HG03060 (cell line): ENCODE results near the gene SMAD1.
"Not testable (repeated sequence)": the region's sequence is repeated elsewhere in the genome, so short reads cannot be mapped to it uniquely, and the experiment has no call there.

ENCODE experiments used
- ATAC-seq: cut with Tn5 transposase; IDR thresholded peaks from one replicate; pipeline ENCODE4 v1.9.1; 2021; ENCODE audit warnings: low read depth, moderate number of reproducible peaks; ENCODE audit not compliant: unreplicated experiment

Gene SMAD1

DNA sequence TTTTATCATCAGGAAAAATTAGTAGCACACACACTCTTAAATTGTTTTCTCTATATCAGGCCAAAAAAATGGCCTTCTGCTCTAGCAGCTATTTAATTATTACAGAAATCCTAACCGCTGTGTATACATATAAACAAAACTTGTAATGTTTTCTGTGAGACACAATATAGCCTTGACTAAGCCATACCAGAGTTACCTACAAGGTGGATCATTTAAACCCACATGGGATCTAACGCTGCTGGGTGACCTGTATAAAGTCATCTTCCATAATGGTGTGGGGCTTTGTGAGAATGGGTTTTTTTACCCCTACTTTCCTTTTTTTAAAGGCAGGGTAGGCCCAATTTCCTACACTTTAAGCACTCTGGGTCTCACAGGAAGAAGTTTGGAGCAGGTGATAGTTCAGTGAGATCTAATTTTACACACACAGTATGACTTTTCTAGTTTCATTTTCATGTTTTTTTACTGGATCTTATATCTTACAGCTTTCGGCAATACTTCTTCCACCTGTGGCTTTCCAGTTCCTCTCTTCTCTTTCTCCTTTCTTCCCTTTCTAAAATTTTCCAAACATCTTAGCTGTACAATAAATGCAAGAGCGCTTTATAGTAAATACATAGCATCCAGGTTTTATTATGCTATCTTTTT is 70.6 kb downstream of the SMAD1 start:
- ATAC-seq = peak; percentile 45

DNA sequence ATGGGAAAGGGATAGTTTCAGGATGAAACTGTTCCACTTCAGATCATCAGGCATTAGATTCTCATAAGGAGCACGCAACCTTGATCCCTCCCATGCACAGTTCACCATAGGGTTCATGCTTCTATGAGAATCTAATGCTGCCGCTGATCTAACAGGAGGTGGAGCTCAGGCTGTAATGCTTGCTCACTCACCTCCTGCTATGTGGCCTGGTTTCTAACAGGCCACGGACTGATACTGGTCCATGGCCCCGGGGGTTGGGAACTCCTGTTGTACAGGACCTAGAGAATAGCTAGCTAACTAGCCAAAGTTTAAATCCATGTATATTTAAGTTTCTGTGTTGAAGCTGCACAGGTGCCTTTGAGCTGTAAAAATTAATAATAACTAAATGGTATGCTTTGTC is 71.7 kb downstream of the SMAD1 start:
- ATAC-seq = no peak

DNA sequence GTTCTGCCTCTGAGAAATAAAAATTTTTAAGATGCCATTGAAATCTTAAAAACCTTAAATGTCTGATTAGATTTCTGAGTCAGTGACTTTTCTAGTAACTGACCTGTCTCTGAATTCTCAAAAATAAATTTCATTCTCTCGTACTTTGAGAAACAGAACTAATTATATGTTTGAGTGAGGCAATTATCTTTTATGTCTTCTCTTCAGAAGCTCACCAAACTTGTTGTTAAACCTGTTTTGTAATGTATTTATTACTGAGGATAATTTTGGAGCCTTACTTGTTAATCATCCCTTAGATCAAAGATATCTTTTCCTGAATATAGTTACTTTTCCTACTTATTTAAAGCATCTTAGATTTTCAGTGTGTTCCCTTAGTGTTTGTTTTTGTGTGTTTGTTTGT is 73.0 kb downstream of the SMAD1 start:
- no peak for ATAC-seq

DNA sequence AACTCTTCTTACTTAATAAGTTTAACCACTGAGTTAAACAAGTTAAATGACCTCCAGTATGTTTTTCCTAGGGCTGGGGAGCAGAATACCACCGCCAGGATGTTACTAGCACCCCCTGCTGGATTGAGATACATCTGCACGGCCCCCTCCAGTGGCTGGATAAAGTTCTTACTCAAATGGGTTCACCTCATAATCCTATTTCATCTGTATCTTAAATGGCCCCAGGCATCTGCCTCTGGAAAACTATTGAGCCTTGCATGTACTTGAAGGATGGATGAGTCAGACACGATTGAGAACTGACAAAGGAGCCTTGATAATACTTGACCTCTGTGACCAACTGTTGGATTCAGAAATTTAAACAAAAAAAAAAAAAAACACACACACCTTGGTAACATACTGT is 76.1 kb downstream of the SMAD1 start:
- peak; percentile 61 for ATAC-seq

DNA sequence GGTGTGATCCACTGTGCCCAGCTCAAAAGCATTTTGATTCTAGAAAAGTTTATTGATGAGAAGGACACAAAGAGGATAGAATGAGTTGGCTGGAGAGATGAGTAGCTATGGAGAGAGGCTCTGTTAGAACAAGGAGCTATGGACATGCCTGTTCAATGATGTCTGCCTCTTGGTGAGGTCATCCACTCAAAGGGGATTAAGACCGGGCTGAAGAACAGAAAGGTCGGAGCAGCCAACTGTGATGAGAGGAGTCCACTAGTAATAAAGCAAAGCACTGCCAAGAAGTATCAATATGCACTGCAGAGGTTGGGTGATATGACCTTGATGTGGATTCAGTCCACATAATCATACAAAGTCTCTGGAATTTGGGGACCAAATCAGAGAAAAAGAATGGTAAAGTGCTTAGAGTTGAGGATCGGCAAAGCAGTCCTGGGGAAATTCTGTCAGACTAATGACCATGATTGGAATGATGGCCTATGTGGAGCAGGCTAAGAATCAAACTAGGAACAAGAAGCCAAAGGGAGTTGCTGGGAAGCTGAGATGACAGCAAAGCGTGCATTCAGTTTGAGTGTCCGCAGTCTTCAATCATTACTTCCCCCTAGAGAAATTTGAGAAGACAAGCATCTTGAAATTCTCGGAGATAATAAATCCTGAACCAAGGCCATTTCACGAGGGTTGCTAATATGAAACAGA is 81.8 kb downstream of the SMAD1 start:
- no peak for ATAC-seq

DNA sequence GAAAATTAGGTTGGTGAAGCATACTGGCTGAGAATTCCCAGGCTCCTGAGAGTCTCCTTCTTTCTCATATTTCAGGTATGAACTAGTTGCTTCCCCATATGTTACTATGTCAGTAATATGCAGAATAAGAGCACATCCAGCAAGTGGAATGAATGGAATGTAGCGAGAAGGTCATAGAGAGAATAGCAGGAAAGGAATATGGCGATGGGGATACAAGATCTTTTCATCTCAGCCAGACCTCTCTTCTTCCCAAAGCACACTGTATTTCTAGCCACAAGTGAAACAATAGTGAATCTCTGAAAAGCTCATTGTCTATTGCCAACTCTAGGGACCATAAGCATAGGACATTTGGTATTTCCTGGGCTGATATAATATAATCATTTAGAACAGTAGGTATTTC is 82.9 kb downstream of the SMAD1 start:
- ATAC-seq = no peak

DNA sequence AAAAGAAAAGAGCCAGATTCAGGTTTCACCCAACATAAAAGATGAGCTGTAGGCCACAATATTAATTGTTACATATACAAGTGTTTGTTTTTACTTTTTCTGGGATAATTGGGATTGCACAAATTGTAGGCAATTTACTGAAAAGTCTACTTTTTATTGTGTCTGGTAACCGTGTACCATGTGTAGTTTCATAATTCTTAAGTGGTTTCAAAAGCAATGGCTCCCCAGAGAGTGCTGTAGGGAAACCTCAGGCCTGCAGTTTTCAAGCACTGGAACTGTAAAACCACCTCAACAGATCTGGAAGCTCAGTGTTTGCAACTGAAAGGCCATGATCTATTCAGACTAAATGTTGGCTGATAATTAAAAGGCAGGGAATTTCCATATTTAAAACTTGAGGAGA is 83.7 kb downstream of the SMAD1 start:
- ATAC-seq = no peak

DNA sequence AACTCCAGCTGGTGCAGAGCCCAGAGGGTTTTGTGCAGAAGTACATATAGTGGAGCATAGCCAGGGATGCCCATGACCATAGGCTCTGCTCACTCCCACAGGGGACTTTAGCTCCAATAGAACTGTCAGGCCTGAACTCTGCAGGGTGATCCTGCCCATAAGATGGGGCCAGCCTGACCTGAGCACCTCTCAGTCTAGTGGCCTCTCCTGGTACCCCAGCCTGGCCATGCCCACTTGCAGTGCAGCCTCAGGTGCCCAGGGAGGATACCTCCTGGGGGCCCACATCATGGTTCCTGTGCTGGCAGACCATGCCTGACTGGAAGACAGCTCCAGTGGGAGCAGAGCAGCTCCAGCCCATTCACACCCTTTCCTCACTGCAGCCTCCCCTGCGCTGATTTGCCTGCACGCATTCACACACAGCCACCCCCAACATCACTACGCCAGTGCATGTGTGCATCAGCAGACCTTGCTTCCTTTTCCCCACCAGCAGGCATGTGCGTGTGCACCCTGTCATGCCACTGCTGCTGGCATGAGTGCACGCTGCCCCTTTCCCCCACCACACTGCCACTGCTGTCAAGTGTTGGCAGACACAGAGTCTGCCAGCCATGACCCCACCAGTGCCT is 84.5 kb downstream of the SMAD1 start:
- ATAC-seq = no peak

DNA sequence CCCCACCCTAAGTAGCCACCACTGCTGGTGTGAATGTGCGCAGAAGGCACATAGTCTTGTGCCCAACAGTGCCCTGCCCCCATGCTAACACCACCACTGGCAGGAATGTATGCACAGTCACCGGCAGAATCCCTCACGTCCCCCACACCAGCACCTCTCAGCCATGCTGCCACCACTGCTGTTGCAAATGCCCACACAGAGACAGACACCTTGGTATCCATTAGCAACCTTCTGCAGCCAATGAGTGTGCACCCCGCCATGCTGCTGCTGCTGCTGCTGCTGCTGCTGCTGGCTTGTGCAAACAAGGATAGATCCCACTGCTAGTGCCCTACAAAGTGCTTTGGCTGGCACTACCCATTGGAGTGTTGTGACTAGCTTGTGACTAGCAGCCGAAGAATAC is 85.1 kb downstream of the SMAD1 start:
- no peak for ATAC-seq

DNA sequence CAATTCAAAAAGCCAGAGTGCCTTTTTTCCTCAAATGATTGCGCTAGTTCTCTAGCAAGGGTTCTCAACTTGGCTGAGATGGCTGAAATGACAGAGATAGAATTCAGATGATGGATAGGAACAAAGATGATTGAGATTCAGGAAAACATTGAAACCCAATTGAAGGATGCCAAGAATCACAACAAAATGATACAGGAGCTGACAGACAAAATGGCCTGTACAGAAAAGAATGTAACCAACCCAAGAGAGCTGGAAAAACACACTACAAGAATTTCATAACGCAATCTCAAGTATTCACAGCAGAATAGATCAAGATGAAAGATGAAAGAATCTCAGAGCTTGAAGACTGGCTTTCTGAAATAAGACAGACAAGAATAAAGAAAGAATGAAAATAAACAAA is 85.9 kb downstream of the SMAD1 start:
- no peak for ATAC-seq

DNA sequence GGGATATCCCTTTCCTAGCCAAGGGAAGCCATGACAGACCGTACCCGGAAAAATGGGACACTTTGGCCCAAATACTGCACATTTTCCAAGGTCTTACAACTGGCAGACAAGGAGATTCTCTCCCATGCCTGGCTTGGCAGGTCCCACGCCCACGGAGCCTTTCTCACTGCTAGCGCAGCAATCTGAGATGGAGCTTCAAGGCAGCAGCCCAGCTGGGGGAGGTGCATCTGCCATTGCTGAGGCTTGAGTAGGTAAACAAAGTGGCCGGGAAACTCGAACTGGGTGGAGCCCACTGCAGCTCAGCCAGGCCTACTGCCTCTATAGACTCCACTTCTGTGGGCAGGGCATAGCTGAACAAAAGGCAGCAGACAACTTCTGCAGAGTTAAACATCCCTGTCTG is 92.9 kb downstream of the SMAD1 start:
- ATAC-seq = not testable (repeated sequence)

DNA sequence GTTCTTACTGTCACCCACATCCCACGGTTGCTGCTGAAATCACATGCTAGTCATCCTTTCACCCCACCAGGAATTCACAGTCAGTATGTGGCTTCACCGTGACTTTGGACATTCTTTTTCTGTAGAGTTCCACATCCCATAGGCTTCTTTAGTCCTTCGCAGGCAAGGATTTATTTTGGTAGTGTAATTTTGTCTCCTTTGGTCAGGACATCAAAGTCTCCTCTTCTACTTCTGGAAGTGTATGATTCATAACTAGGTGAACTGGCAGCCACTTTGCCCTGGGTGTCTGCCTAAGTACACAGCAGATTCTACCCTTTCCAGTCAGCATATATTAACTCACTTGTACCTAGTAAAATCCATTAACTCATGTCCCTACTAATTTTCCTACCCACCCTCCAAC is 99.3 kb downstream of the SMAD1 start:
- no peak for ATAC-seq

DNA sequence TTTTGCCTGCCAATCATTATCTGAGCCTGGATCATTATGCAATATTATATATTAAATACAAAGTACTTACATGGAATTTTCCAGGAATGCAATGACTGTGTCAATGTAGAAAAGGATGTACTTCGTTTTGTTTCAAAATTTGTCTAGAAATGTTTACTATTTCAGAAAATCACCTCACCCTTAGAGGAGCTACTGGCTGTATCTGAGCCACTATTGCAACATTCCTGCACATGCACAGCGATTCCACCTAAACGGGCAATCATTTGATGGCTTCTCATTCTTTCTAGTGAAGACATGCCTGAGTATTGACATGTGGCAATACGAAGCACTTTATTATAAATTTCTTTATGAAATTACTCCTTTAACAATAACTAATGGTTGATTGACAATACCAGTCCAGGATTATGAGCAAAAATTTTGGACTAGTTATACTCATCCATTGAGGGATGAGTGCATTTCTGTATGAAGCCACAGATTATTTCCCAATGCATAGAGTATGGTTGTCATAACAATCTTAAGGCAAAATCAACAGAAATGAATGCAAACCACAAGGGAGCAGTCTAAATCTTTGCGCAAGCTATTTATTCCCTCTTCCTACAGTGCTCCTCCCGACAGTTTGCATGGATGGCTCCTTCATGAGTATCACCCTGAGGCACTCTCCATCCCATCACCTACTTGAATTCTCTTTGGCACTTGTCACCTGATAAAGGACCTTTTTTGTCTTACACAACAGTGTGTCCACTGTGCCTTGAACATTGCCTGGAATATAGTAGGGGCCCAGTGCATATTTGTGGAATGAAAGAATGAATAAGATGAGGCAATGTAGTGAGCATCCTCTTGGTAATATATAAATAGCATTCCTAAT is 101.8 kb downstream of the SMAD1 start:
- ATAC-seq = no peak

DNA sequence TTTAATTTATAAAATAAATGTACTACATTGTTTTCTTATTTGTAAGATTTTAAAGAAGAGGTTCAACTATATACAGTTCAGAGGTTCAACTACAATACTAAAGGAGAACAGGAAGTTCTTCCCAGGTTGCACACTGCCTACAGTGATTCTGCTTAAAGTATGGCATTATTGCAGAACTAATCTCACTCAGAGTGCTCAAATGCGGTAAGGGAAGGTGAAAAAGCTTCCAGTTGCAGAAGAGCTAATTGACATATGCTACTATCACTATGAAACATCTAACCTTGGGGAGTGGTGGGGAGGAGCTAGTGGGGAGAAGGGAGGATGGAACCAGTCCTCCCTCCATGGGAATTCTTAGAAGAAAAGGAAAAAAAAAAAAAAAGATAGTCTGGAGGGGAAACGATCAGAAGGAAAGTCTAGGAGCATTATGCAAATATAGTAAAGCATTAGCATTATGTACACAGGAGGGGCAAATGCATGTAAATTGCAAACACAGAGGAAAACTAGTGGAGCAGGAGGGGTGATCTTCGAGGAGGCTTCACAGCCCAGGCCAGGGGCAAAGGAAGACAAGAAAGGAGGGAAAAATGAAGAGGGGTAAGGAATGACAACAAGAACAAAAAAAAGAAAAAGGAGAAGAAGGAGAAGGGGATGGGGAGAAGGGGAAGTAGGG is 105.6 kb downstream of the SMAD1 start:
- ATAC-seq = no peak

DNA sequence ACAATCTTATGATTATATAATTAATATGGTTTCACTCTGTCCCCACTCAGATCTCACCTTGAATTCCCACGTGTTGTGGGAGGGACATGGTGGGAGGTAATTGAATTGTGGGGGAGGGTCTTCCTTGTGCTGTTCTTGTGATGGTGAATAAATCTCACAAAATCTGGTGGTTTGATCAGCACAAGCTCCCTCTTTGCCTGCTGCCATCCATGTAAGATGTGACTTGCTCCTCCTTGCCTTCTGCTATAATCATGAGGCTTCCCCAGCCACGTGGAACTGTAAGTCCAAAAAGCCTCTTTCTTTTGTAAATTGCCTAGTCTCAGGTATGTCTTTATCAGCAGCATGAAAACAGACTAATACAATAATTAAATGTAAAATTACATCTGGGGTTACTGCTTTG is 107.7 kb downstream of the SMAD1 start:
- not testable (repeated sequence) for ATAC-seq

DNA sequence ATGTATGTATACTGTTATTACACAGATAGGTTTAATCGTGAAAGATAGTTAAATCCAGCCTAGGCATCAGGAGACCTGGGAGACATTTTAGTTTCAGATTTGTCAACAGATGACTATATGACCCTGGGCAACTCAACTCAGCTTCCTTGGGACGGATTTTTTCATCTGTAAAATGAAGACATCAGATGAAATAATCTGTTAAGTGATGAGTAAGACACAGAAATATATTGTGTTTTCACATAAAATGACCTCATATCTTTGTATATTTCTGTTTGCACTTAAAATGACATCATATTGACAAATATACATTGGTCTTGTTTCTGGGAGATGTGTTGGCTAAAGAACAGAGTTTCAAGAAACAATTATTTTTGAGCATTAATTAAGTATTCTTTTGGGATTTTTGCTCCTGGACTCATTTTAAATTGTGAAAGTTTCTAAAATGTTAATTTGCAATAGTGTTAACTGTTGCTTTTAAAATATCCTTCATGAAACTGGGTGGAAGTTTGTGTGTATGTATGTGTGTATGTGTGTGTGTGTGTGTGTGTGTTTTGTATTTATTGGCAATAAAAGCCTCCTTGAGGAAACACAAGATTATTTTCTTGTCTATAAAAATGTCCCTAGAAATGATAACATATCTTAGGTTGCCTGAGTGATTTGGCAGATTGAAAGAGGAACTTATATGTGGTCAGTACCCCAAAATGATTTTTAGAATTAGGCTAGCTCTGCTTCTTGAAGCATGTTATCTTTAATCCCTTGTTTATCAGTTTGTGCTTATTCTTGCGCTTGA is 108.5 kb downstream of the SMAD1 start:
- no peak for ATAC-seq

DNA sequence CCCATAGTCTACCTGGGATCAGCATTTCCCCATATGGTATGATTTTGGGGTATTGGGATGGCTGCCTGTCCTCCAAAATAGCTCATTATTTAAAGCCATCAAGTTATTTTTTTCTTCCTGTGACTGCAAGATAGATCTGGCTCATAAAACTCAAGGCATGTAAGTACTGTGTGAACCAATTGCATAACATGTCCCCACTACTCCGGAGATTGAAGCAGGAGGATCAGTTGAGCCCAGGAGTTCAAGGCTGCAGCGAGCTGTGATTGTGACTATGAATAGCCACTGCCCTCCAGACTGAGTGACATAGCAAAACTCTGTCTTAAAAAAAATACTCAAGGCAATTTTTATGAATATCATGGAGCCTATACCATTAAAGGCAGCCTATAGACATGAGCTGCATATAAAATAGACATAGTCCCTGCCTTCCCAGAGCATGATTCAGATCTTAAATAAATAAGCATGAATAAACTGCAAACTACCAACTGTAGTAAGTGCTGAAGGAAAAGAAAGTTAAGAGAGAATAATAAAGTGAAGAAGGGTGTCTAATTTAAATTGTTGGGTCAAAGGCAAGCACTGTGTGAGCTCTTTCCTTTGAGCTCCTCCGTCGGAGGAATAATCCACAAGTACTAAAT is 120.6 kb downstream of the SMAD1 start:
- no peak for ATAC-seq

DNA sequence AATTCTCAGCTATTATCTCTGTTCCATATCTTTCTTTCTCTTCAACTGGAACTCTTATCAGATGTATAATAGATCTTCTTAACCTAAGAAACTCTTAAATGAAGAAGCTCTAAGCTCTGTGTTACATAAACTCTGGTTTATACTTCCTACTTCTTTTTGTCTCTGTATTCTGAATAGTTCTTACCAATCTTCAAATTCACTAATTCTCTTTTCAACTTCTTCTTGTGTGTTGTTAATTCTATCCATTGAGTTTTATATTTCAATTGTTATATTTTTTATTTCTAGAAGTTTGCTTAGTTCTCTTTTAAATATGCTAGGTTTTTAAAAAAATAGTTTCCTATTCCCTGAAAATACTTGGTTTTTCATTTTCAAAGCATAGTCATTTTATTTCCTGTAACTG is 124.3 kb downstream of the SMAD1 start:
- no peak for ATAC-seq
